Kidney (tissue), 14 donors: Measurements from ENCODE around the gene TCF12. TPM values are rescaled to one million over a fixed set of nuclear protein-coding genes. Genes with fewer than 3 reads are reported as not detected.

Source experiments
- DNase-seq, 5 donors: peaks; one replicate each; pipeline ENCODE4 v3.0.0-alpha.2; 2013 to 2020
- FAIRE-seq: peaks from 2 replicates; lab custom pipeline; 2012; peaks lifted over from hg19 to GRCh38; lab: Jason Lieb, UNC
- H3K27ac ChIP-seq, 2 donors: one replicate each; pipeline ENCODE4 v1.7.0; 2013; ENCODE audit warnings: low read depth in 2 of 2, low read length in 2 of 2, inconsistent platforms in 1 of 2
- H3K27me3 ChIP-seq: one replicate; pipeline ENCODE4 v1.7.1; 2013; ENCODE audit warnings: low read length, inconsistent platforms; ENCODE audit not compliant: control insufficient read depth, insufficient read depth
- H3K36me3 ChIP-seq, 3 donors: one replicate each; pipeline versions ENCODE4 v1.7.0 to v1.7.1; 2013; ENCODE audit warnings: low read length in 3 of 3, control low read depth in 1 of 3, inconsistent platforms in 1 of 3; ENCODE audit not compliant: insufficient read depth in 3 of 3, control insufficient read depth in 2 of 3
- H3K4me1 ChIP-seq, 3 donors: one replicate each; pipeline versions ENCODE4 v1.7.0 to v1.7.1; 2013; ENCODE audit warnings: low read length in 3 of 3, inconsistent platforms in 1 of 3, low read depth in 1 of 3; ENCODE audit not compliant: control insufficient read depth in 2 of 3, insufficient read depth in 2 of 3
- H3K4me3 ChIP-seq, 3 donors: one replicate each; pipeline versions ENCODE4 v1.7.0 to v1.8.1; 2013; ENCODE audit warnings: low read length in 3 of 3, control low read depth in 1 of 3, inconsistent platforms in 1 of 3
- H3K9ac ChIP-seq, 3 donors: one replicate each; pipeline versions ENCODE4 v1.7.0 to v1.7.1; 2013; ENCODE audit warnings: low read length in 3 of 3, control low read depth in 1 of 3, inconsistent platforms in 1 of 3
- H3K9me3 ChIP-seq, 3 donors: one replicate each; pipeline versions ENCODE4 v1.7.0 to v1.7.1; 2013; ENCODE audit warnings: low read length in 3 of 3, control low read depth in 1 of 3, inconsistent platforms in 1 of 3; ENCODE audit not compliant: control insufficient read depth in 2 of 3, insufficient read depth in 1 of 3
- CTCF ChIP-seq: IDR thresholded peaks from 3 replicates; pipeline ENCODE4 v1.5.1; 2012; ENCODE audit warnings: mild to moderate bottlenecking, moderate library complexity, borderline replicate concordance; ENCODE audit not compliant: insufficient read depth; ENCODE audit errors: extremely low read depth
- intact Hi-C: fragments of 100-400 bp; cut with DNase I; formaldehyde crosslinking; loops from one replicate; pipeline ENCODE4 v1.11.1; 2022
- polyA plus RNA-seq: library from polyadenylated mRNA; stranded (reverse); fragments of 350-450 nt; fragmentation: Illumina TruSeq; extraction: RNeasy Lipid Tissue Mini Kit (QIAGEN cat#74804); gene quantifications from one replicate; pipeline ENCODE4 v1.2.3, GENCODE V29; 2014; ENCODE audit warnings: low read depth, low replicate concordance; ENCODE audit not compliant: insufficient read depth
- total RNA-seq: library from RNA; stranded (reverse); fragmentation: NEBNext Ultra II Directional; extraction: Animal tissue kit (Norgen Biotek cat#: 25700); gene quantifications from one replicate; pipeline ENCODE4 v1.2.1, GENCODE V29; 2021
- donor health status: control.
- donor health status: control.
- donor health status: control.
- donor health status: control.
- donor health status: control.
- donor health status: DM: yes; HTN: yes; CAD: no.
- donor health status: Normal renal cell carcinoma (clear cell type).

TCF12 gene
- total and polyA plus RNA-seq, 2 donors from 2014 or later: 16.3 to 116 TPM

- H3K27me3 ChIP-seq: no peaks in the 10 kb centered on the region
- H3K4me3 ChIP-seq: no peak overlapping the region
- H3K9me3 ChIP-seq: no peaks in the 10 kb centered on the region
- no peaks in the 10 kb centered on the region for H3K36me3 ChIP-seq
- no peak overlapping the region for H3K27ac ChIP-seq
- no peak for DNase-seq
- no peak for FAIRE-seq
- no peak for TF ChIP-seq CTCF
- no peaks in the 10 kb centered on the region for H3K4me1 ChIP-seq
- intact Hi-C loops: no loop called here
- no peak overlapping the region for H3K9ac ChIP-seq
Observed at GRCh38 chr15:57084192-57084591, 165.7 kb downstream of the TCF12 start.

- no peak for TF ChIP-seq CTCF
- Histone ChIP-seq H3K27me3 (no peaks in the 10 kb centered on the region), H3K9me3 (no peaks in the 10 kb centered on the region), H3K4me3 (no peak overlapping the region), H3K4me1 (no peaks in the 10 kb centered on the region), H3K9ac (no peak overlapping the region), H3K36me3 (no peaks in the 10 kb centered on the region), H3K27ac (no peak overlapping the region)
- intact Hi-C loops: no loop called here
- DNase-seq: no peak
- FAIRE-seq: no peak
Observed at GRCh38 chr15:57085267-57085666, 166.8 kb downstream of the TCF12 start.

GRCh38 chr15:57086857-57087427, 168.5 kb downstream of the TCF12 start:
- H3K36me3 ChIP-seq: no peaks in the 10 kb centered on the region
- H3K27me3 ChIP-seq: no peaks in the 10 kb centered on the region
- DNase-seq (no peak), FAIRE-seq (no peak)
- H3K9ac ChIP-seq: no peak overlapping the region
- H3K4me3 ChIP-seq: no peak overlapping the region
- intact Hi-C loops: no loop called here
- no peaks in the 10 kb centered on the region for H3K4me1 ChIP-seq
- no peak overlapping the region for H3K27ac ChIP-seq
- TF ChIP-seq CTCF: no peak
- no peaks in the 10 kb centered on the region for H3K9me3 ChIP-seq
